GM21423 (cell line): ENCODE measurements around the gene LGMN.
"Not testable (repeated sequence)": the region's sequence is repeated elsewhere in the genome, so short reads cannot be mapped to it uniquely, and the experiment has no call there.

Experiments
- ATAC-seq: cut with Tn5 transposase; IDR thresholded peaks from one replicate; pipeline ENCODE4 v1.9.1; 2021; ENCODE audit warnings: mild to moderate bottlenecking, moderate library complexity; ENCODE audit not compliant: unreplicated experiment

The LGMN gene

DNA sequence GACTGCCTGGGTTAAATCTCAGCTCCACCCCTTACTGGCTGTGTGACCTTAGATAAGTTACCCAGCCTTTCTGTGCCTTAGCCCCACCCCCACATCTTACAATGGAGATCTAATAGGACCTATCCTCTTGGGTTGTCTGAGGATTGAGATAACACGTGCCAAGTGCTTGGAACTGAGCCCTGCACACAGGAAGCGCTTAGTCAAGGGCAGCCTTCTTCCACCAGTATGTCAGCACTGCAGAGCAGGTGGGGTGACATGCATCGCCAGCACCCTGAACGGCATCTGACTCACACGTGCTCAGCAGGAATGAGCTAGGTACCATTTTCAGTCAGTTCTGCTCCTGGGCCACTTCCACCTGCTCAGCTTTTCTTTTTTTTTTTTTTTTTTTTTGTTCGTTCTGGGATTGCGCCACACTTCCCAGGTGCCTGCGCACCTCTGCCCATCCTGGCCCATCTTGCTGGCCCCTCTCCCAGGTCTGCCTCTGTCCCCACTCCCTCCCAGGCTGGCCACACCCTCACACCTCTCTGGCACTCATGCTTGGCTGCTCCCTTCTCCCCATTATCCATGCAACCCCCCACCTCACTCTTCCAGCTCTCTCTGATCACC, 19.6 kb downstream of the LGMN start:
- ATAC-seq: peak; percentile 54

DNA sequence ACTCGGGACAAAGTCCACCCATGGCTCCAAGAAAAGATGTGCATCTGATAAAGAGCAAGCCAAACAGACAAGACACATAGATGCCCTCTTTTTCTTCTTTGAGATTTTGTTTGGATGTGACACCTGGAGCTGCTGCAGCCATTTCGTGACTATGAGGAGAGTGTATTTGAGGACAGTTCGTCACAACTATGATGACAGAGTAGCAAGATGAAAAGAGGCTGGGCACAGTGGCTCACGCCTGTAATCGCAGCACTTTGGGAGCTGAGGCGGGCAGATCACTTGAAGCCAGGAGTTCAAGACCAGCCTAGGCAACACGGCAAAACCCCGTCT, 21.5 kb downstream of the LGMN start:
- no peak for ATAC-seq

DNA sequence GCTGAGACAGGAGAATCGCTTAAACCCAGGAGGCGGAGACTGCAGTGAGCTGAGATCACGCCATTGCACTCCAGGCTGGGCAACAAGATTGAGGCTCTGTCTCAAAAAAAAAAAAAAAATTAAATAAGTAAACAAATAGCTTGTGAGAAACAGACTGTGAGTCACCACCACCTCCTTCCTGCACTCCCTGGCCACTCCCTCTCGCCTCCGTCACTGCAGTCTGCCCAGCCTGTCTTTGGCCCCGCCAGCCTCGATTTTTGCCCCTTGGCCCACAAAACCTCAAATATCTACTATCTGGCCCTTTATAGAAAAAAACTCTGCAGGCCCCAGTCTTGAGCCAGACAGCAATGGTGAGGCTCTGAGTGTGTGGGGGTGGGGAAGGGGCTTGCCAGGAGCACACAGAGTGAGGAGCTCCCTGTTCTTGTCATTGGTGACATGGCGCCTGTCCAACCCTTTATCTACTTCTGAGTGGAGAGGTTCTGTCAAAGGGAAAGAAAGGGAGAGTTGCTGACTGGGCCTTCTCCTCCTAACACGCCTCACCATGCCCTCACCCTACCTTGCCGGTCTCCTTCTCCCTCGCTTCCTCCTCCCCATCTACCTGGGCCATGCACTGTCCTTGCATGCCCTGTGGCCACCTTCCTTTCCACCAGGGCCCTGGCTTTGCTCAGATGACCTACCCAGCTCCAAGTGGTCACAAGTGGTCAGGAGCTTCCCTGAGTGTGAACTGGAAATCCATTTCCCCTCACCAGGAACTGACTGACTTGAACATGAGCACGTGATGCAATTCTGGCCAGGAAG, 22.1 kb downstream of the LGMN start:
- no peak for ATAC-seq

DNA sequence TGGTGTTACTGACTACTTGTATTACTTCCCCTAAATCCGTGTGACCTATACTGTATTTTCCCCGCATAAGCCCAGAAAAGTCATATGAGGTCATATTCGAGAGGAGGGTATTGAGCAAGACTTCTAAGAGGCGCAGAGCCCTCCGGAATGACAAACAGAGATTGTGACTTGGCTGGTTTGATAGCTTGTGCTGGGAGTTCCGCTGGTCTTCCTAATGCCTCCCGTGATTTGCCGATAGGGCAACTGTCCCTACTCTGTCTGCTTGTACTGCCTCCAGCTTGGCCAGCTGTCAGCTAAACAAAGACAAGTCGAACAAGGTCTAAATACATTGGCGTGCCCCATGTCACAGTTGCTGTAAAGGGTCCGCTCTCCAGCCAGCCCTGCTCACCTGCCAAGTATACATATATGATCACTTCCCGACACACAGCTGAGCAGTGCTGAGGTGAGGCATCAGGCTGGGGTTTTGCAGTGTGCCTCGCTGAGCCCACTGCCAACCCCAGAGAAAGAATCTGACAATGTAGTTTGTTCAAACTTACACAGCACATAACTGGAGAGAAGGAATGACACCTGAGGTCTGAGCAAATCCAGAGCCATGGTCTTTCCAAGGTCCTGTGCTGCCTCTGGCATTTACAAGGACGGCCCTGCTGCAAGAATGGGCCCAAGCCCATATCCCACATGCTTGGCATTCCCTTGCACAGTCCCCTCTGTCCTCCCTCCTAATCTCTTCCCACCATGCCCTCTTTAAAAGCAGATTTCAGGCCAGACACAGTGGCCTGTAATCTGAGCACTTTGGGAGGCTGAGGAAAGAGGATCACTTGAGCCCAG, 23.7 kb downstream of the LGMN start:
- ATAC-seq: no peak

DNA sequence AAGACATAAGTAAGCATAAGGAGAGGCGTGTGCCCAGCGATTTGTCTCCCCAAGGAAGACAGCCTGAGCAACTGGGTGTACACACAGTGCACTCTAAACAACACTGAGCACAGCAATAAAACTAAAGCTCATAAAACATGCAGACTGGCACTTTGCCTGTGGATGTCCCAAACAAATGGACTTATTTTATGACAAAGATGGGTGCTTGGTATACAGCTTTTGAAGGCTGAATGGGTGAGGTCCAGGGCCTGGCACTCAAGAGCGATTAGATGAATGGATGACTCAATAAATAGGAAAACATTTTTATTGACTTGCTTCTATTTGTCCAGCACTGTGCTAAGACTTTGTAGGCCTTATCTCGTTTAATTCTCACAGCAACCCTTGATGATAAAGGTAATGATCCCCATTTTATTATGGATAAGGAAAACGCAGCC, 28.5 kb downstream of the LGMN start:
- ATAC-seq: no peak

DNA sequence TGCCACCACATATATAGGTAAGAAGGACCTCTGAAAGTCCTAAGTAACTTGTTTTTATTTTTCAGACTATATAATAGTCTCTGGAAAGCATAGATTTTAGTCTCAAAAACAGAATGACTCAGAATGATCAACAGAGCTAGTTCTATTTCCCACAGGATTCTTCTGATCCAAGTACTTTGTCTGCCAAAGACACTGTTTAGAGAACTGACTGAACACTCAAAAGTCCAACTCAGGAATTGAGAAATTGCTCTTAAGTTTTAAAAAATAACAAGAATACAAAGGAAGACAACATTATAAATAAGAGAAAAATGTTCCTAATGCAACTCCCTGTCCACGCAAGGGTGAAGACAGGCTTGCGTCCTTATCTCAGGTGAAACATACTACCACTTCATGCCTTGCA, 29.0 kb downstream of the LGMN start:
- ATAC-seq: no peak

DNA sequence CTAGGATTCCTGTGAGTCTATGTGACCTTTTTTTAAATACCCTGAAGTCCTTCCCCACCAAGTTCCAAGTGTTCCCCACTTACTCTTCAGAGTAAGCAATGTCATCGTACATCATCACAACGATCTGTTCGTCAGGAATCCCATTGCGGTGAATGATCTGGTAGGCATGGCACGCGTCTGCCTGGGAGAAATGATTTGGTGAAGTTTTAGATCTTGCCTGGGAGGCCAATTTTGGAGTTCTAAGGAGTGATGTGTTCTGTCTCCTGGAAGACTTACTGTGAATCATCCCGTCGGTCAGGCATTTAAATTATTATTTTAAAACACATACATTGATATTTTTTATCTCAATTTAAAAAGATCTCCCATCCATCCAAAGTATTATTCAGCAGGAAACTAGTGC, 29.8 kb downstream of the LGMN start:
- no peak for ATAC-seq

DNA sequence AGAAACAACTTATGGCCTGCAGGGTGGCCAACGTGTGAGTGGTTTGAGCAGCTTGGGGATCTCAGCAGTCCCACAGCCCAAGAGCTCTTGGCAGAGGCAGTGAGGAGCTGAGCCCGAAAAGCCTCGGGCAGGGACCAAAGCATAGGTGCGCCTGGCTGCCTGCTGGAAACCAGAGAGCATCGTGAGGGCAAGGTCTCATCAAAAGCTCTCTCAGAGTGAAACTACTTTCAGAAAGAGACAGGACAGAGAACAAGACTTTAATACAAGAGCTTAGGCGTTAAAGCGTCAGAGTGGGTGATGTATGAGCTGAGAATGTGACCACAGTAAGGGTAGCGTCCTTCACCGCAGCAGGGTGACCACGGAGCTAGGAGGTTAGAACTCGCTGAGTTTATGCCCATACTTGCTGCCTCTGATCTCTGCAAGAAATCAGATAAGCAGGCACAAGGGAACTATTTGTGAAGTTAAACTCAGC, 30.8 kb downstream of the LGMN start:
- ATAC-seq: no peak

DNA sequence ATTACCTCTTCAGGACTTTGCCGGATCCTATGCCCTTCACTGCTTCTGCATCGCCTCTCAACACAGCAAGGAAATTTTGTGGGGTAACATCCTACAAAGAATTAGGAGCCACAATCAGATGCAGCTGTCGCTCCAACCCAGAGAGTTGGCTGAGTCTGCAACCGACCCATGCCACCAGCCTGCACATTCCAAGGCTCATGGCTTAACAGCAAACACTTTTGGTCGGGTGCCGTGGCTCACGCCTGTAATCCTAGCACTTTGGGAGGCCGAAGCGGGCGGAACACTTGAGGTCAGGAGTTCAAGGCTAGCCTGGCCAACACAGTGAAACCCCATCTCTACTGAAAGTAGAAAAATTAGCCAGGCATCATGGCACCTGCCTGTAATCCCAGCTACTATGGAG, 32.3 kb downstream of the LGMN start:
- ATAC-seq: no peak

DNA sequence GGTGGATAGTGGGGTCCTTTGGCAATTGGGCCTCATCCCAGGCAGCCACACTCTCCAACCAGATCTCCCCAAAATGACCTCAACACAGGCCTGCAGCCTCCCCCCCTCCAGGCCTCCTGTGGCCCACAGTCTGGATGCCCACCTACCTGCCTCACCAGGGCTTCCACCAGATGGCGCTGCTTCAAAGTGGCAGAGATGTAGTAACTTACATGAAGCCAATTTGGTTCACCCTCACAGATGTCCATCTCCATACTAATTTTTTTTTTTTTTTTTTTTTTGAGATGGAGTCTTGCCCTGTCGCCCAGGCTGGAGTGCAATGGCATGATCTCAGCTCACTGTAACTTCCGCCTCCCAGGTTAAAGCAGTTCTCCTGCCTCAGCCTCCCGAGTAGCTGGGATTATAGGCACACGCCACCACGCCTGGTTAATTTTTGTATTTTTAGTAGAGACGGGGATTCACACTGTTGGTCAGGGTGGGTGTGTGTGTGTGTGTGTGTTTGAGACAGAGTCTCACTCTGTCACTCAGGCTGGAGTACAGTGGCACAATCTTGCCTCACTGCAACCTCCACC, 33.6 kb downstream of the LGMN start:
- ATAC-seq: not testable (repeated sequence)

DNA sequence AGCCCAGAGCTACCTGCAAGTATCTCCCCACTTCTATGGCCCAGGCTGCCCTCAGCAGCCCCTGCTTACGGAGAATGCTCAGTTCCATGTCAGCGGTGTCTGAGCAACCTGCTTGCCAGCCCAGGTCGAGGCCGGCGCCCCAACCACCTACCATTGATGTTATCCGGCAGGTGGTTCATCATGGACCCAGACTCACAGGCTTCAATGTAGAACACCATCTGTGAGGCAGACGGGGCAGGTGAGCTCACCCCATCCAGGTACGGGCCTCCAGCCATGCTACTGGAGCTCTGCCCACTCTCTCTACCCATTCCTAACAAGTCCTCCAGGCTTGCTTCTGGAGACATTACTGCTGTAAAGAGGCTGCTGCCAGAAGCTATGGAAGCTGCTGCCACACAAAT, 35.8 kb downstream of the LGMN start:
- ATAC-seq: no peak

DNA sequence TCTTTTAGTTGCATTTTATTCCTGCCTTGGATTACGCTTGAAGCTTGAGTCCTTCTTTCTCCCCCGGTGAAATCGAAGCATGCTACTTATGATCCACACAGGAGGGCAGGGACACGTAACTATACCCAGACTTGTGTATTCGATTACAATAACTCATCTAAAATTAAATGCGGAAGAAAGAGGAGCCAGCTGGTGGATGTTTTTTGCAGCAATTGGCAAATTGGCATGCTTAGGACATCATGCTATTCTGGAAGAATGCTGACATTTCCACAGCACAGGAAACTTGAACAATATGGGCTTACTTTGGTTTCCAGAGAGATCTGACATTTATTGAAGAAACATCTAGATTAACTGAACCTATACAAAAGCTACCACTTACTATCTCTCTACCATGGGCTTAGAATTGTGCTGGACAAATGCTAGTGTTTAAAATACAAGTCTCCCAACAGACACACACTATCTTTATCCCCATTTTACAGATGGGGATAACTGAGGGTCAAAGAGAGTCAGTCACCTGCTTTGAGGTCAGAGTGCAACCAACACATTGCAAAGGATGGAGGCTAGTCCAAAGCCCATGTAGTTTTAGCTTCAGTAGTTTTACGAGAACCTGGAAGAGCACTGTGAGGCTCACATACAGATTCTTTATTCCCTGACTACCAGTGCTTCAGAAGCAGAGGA, 36.3 kb downstream of the LGMN start:
- ATAC-seq: no peak

DNA sequence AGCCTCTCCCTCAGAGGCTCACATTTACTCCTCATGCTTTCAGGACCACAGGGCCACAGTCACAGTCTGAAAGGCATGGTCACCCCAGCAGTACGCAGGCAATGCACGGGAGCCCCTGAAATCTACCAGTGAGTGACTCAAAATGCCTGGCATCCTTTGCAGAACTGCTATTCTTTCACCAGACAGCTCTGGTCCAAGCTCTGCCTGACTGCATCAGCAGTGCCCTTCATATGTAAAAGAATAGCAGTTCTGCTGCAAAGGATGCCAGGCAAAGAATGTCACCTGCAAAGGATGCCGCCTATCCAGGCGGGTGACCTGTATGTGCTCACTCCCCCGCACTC, 38.5 kb downstream of the LGMN start:
- no peak for ATAC-seq

DNA sequence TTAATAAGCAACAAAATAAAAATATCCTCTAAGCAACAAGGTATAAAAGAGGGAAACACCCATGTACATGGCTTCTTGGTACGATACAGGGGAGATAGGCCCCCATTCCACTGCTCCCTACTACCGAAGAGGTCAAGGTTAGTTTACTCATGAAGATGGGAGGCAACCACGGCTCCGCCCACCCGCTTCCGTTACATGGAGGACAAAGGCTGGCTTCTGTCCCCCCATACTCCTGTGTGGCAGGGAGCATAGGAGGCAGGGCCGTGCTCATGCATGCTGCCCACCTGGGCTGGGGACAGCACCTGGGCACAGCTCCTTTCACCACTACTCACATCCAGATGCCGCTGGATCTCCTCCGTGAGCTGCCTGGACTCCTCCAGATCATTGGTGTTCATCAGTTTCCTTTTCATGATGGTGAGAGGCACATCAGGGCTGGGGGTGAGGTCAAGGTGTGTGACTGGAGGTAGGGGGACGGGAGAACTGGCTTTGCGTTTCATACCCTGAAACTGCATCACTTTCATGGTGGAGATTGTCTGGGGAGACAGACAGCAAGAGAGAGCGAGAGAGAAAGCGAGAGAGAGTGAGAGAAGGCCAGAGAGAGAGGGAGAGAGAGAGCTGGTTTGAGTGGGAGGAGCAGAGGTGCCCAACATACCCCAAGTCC, 39.0 kb downstream of the LGMN start:
- ATAC-seq: no peak

DNA sequence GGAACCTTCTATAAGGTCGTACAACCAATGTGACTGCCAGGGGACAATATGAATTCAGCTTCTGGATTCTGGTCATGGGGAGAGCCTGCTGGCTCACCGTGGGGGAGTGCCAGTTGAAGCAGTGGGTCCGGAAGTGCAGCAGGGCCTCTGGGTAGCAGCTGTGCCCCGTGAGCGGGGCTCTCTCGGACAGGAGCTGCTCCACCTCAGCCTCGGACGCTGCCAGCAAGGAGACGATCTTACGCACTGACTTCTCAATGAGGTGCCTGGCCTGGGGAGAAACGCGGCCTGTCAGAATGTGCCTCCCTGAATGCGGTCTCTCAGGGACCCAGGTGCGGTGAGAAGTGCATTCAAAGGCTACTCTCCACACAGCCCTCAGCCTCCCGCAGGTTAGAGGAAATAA, 42.0 kb downstream of the LGMN start:
- no peak for ATAC-seq

DNA sequence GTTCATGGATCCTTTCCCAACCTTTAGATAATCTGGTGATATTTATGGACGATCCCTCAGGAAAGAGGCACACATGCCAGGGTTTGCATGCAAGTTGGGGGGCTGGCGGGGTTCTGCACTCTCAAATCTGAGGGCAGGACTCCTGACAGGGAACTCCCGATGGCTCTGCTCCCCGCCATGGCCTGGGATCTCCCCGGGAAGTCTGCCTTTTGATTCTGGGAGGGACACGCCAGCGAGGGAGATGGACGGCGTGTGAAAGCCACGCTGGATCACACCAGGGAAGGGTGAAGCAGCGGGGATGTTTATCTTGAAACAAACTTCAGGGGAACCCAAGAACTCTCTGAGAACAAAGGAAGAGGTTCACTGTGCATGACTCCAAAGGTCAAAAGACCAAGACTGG, 43.6 kb downstream of the LGMN start:
- no peak for ATAC-seq

DNA sequence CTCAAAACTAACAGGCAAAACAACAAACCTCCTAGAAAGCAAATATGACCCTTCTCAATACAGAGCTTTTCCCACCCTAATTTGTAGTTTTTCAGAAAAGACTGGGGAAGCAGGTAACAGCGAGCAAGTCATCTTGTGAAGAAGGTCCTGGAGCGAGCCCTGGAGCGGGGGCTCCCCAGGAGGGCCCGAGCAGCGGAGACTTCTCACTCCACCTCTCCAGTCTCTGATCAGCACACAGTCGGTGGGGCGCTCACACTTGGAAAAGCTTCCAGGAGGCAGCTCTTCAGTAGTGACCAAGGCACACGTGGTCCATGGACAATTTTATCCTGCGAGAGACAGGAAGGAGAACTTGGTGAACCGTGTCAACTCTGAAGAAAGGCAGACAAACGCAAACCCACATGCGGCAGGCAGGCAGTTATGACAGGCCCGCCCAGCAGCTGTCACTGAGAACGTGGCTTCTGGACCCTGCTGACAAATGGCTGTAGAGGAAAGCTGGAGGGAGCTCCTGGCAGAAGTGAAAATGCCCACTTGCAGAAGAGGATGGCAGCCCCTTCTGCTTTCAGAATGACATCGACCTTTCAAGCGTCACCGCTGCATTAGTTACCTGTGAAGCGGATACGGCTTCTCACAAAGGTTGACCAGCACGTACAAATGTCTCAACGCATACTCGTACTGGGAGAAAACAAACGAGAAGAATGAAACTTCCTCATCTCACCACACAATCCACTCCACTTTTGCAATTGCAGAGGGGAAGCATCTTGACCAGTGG, 44.2 kb downstream of the LGMN start:
- peak; percentile 93 for ATAC-seq

DNA sequence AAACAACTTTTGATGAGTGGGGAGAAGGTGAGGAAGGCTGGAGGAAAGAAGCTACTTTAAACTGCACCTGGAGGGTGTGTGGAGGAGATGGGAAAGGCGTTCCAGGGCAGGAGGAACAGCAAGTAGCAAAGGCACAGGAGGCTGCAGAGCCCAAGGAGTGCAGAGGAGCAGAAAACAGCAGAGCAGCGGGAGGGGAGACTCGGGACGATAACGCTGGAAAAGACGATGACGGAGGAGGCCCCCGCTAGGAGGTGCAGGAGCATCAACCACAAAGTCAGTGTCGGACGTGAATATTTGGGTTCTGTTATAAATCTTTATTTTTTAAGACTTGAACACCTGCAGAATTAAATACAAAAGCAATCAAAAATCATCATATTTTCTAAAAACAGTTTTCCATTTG, 44.9 kb downstream of the LGMN start:
- no peak for ATAC-seq

DNA sequence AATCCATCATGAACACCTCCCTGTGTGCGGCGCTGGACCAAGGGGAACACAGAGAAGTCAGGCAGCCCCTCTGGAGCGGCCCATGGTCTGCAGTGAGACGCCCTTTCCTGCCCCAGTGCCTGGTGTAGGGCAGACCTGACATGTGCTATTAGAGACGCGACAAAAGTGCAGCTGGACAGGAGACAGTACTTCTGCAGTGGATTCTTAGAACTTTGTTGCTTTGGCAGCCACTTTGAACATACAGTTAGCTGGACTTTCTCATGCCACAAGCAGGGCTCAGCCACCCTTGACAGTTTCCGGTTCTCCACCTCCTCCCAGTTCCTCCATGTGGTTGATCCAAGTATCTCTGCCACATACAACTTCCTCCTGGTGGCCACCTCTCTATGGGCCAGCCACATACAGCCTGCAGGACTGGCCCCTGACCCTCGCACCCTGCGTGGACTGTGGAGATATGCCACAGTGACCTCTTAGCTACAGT, 45.9 kb downstream of the LGMN start:
- ATAC-seq: no peak

DNA sequence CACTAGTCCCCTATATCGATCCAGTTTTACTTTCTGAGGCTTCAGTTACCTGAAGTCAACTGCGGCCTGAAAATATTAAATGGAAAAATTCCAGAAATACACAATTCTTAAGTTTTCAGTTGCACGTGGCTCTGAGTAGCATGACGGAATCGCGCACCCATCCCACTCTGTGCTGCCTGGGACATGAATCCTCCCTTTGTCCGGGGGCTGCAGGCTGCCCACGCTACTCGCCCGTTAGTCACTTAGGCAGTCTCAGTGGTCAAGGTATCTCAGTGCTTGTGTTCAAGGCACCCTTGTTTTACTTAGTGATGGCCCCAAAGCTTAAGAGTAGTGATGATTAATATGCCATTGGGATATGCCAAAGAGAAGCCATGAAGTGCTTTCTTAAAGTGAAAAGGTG, 46.6 kb downstream of the LGMN start:
- no peak for ATAC-seq
